ENCODE measurements around the gene RYK.

- TF ChIP-seq EZH2phosphoT487 (IDR thresholded peaks at IDR 0.05; ENCODE audit: insufficient read depth, low read depth): no peak
- TF ChIP-seq EZH2 (IDR thresholded peaks at IDR 0.05; ENCODE audit: insufficient read depth, poor library complexity, severe bottlenecking): no peak
These were observed 52.2 kb downstream of the RYK start for GRCh38 chr3:134198414-134198813.

All from GM23248 (cell line).